HL-60 (cell line): ENCODE results near the gene MIX23.

ENCODE experiments used
- DNase-seq, 2 experiments: peaks; one replicate each; pipeline ENCODE4 v3.0.0-alpha.2; 2010 to 2020; ENCODE audit warnings: low read depth in 1 of 2, low spot score in 1 of 2
- H3K27ac ChIP-seq: fragments of 250-450 bp; sonication (Bioruptor Pico); replicated peaks from 2 replicates; pipeline ENCODE4 v1.5.1; 2020; ENCODE audit warnings: mild to moderate bottlenecking, moderate library complexity
- H3K27me3 ChIP-seq: fragments of 250-450 bp; sonication (Bioruptor Pico); 2 replicates; pipeline ENCODE4 v1.5.1; 2021; ENCODE audit warnings: mild to moderate bottlenecking, moderate library complexity; ENCODE audit not compliant: insufficient read depth, poor library complexity, severe bottlenecking
- H3K4me3 ChIP-seq: replicated peaks from 2 replicates; pipeline ENCODE4 v1.5.1; 2011; ENCODE audit warnings: mild to moderate bottlenecking, control low read depth, low read length; ENCODE audit not compliant: insufficient read depth
- GABPA ChIP-seq: IDR thresholded peaks from 2 replicates; pipeline ENCODE4 v1.6.1; 2012; ENCODE audit warnings: low read depth
- POLR2AphosphoS5 ChIP-seq: IDR thresholded peaks from 2 replicates; pipeline ENCODE4 v1.6.1; 2012; ENCODE audit warnings: low read depth
- REST ChIP-seq: IDR thresholded peaks from 2 replicates; pipeline ENCODE4 v1.6.1; 2012; ENCODE audit warnings: low read depth; ENCODE audit not compliant: insufficient replicate concordance
- SPI1 ChIP-seq: IDR thresholded peaks from 2 replicates; pipeline ENCODE4 v1.6.1; 2012; ENCODE audit warnings: low read depth, mild to moderate bottlenecking, borderline replicate concordance
- TF ChIP-seq, protein P1 (sequence below): IDR thresholded peaks from one replicate; pipeline ENCODE4 v1.5.1; 2011; ENCODE audit warnings: low read length, control low read depth, inconsistent platforms; ENCODE audit not compliant: insufficient read depth

MIX23 gene

GRCh38 chr3:122342803-122343202 is 40.2 kb downstream of the MIX23 start:
- TF ChIP-seq POLR2AphosphoS5 = no peak
- TF ChIP-seq REST = no peak
- no peak for TF ChIP-seq SPI1
- no peak for TF ChIP-seq GABPA
- TF ChIP-seq, protein P1, sequence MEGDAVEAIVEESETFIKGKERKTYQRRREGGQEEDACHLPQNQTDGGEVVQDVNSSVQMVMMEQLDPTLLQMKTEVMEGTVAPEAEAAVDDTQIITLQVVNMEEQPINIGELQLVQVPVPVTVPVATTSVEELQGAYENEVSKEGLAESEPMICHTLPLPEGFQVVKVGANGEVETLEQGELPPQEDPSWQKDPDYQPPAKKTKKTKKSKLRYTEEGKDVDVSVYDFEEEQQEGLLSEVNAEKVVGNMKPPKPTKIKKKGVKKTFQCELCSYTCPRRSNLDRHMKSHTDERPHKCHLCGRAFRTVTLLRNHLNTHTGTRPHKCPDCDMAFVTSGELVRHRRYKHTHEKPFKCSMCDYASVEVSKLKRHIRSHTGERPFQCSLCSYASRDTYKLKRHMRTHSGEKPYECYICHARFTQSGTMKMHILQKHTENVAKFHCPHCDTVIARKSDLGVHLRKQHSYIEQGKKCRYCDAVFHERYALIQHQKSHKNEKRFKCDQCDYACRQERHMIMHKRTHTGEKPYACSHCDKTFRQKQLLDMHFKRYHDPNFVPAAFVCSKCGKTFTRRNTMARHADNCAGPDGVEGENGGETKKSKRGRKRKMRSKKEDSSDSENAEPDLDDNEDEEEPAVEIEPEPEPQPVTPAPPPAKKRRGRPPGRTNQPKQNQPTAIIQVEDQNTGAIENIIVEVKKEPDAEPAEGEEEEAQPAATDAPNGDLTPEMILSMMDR = no peak
- Histone ChIP-seq H3K4me3 (no peak overlapping the region), H3K27ac (no peak overlapping the region), H3K27me3 (no peaks in the 10 kb centered on the region)
- no peak for DNase-seq

DNA sequence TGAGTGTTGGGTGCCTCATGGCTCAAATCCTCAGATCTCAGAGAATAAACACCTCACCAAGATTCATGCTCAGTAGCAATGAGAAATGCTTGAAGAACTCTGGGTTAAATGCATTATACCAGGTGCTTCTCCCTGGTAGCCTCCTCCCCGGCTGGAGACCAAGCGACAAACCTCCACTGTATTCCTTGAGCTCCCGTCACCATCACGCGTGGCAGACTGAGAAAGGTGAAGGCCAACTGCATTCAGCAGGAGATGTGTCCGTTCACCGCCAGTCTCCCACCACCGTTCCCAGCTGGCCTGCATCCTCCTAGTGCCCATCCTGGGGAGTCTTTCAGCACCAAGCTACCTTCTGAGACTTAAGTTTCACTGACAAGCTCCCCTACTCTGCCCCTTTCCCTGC is 50.5 kb downstream of the MIX23 start:
- H3K4me3 ChIP-seq = no peak overlapping the region
- no peaks in the 10 kb centered on the region for H3K27me3 ChIP-seq
- DNase-seq = no peak
- TF ChIP-seq GABPA (no peak), SPI1 (no peak), POLR2AphosphoS5 (no peak), REST (no peak)
- TF ChIP-seq, protein P1 = no peak
- H3K27ac ChIP-seq = no peak overlapping the region

DNA sequence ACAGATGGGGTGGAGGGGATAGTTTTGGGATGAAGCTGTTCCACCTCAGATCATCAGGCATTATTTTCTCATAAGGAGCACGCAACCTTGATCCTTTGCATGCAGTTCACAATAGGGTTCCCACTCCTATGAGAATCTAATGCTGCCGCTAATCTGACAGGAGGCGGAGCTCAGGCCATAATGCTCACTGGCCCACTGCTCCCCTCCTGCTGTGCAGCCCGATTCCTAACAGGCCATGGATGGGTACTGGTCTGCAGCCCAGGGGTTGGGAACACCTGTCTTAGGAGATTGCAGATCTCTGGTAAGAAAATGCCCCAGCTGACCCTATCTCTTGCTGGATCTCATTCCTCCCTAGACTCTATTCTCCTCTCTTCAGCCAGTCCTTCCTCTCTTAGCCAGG is 51.1 kb downstream of the MIX23 start:
- no peaks in the 10 kb centered on the region for H3K27me3 ChIP-seq
- H3K4me3 ChIP-seq = no peak overlapping the region
- no peak for TF ChIP-seq GABPA
- TF ChIP-seq POLR2AphosphoS5 = no peak
- TF ChIP-seq, protein P1 = no peak
- TF ChIP-seq REST = no peak
- no peak for TF ChIP-seq SPI1

More for the DNA sequence above, 51.1 kb downstream of the MIX23 start:
- no peak for DNase-seq
- H3K27ac ChIP-seq = no peak overlapping the region
